Measurements from ENCODE around the gene UBL4B.

UBL4B gene

GRCh38 chr1:110159168-110159567 lies 46.9 kb downstream of the UBL4B start:
- DNase-seq, result no peak

GRCh38 chr1:110160538-110161100 lies 48.4 kb downstream of the UBL4B start:
- no peak for DNase-seq

- no peak for DNase-seq
Observed at GRCh38 chr1:110161165-110161564, 48.9 kb downstream of the UBL4B start.

- DNase-seq, result no peak
Observed at GRCh38 chr1:110161849-110162248, 49.6 kb downstream of the UBL4B start.
